ENCODE measurements around the gene PUS1. TPM values are rescaled to one million over a fixed set of nuclear protein-coding genes. Genes with fewer than 3 reads are reported as not detected.
A peak's percentile ranks its signal among the peaks of the same experiment; 100 is the strongest.

Gene PUS1
- total and polyA plus RNA-seq, 2 of the 4 experiments (the other 2 are of a cell fraction), result 14.0 to 36.7 TPM

- H3K23ac ChIP-seq (ENCODE audit: low read depth, low read length), result no peak overlapping the region
- dilution Hi-C loops (cut with HindIII; ENCODE audit: low sequenced_read_pairs, unreplicated experiment), result no loop called here
- DNase-seq (no peak), ATAC-seq (ENCODE audit: low read depth) (no peak)
- H3K36me3 ChIP-seq (ENCODE audit: control insufficient read depth, insufficient read depth, low read length), result peaks cover 37% of the 10 kb centered on the region
- peaks cover 6% of the 10 kb centered on the region; the same call in 1 of the 2 replicates for H3K9me1 ChIP-seq (ENCODE audit: insufficient read depth, low read length)
- no peak overlapping the region for H2BK120ac ChIP-seq (ENCODE audit: low read depth, low read length)
- H2AK9ac ChIP-seq (replicated peaks; ENCODE audit: low read depth, low read length, poor library complexity), result no peak overlapping the region
- no TSS peak for BruUV-seq (replicated peaks)
- no peak overlapping the region for H2BK5ac ChIP-seq (ENCODE audit: low read depth, low read length, poor library complexity, severe bottlenecking)
- H3K79me1 ChIP-seq (ENCODE audit: low read depth in 1 of 2, low read length in 2 of 2), result no peaks in the 10 kb centered on the region
- no peak overlapping the region for H3K56ac ChIP-seq (ENCODE audit: extremely low read depth, insufficient read depth, low read length)
- no peak overlapping the region for H3K14ac ChIP-seq (replicated peaks; ENCODE audit: low read depth, low read length)
- peak overlapping the region; percentile 32 for H2AFZ ChIP-seq (replicated peaks; ENCODE audit: low read length, poor library complexity)
- intact Hi-C loops (cut with micrococcal nuclease), result no loop called here
- H3K27me3 ChIP-seq (ENCODE audit: control insufficient read depth, insufficient read depth, low read length), result no peaks in the 10 kb centered on the region
- no peak overlapping the region for H4K8ac ChIP-seq (ENCODE audit: low read depth in 2 of 2, low read length in 2 of 2)
- no peak overlapping the region for H4K91ac ChIP-seq (ENCODE audit: insufficient read depth, low read depth, low read length)
- no peak for TF ChIP-seq BHLHE40 (IDR thresholded peaks at IDR 0.05; ENCODE audit: low read depth, low read length)
- TF ChIP-seq POLR2A (IDR thresholded peaks at IDR 0.05; ENCODE audit: low read depth, low read length), result no peak
- no peak for TF ChIP-seq RCOR1 (IDR thresholded peaks at IDR 0.05; ENCODE audit: insufficient replicate concordance, low read length)
- TF ChIP-seq MAFK (IDR thresholded peaks at IDR 0.05; ENCODE audit: low read depth, low read length), result no peak
- no peak for TF ChIP-seq MAZ (IDR thresholded peaks at IDR 0.05; ENCODE audit: borderline replicate concordance, low read depth, low read length)
- TF ChIP-seq CEBPB (IDR thresholded peaks at IDR 0.05; ENCODE audit: low read depth, low read length), result no peak
- no peaks in the 10 kb centered on the region for H3K4me1 ChIP-seq (ENCODE audit: control insufficient read depth, insufficient read depth, low read length)
- in situ Hi-C loops (cut with MboI; ENCODE audit: low sequenced_read_pairs), result no loop called here
- no peak overlapping the region for H2BK20ac ChIP-seq (ENCODE audit: low read depth, low read length)
- no peak overlapping the region for H2BK15ac ChIP-seq (ENCODE audit: low read depth, low read length)
- WGBS, 2 experiments (ENCODE audit: extremely low coverage in 2 of 2, insufficient read length in 1 of 2), result 88% methylated on average over 5 of the region's 11 CpGs; no CpG with 5 or more reads in 1 of the 2 experiments
- H3K4ac ChIP-seq (ENCODE audit: low read depth, low read length), result no peak overlapping the region
- no peak overlapping the region for H3K9ac ChIP-seq (ENCODE audit: low read depth, low read length)
- H2AK5ac ChIP-seq (ENCODE audit: low read depth, low read length), result no peak overlapping the region
- no peak overlapping the region for H3K18ac ChIP-seq (ENCODE audit: low read depth, low read length)
- no peak overlapping the region for H3K27ac ChIP-seq (ENCODE audit: insufficient read depth, low read length)
- ChIA-PET CTCF (no interaction called here), POLR2A (ENCODE audit: unreplicated experiment) (no interaction called here)
- H4K20me1 ChIP-seq (ENCODE audit: insufficient read depth, low read length), result no peaks in the 10 kb centered on the region
- H3K9me3 ChIP-seq (ENCODE audit: control insufficient read depth, insufficient read depth, low read length), result no peaks in the 10 kb centered on the region
- no peak overlapping the region for H3K4me3 ChIP-seq (ENCODE audit: insufficient read depth, low read depth, low read length)
- H3K4me2 ChIP-seq (ENCODE audit: low read depth, low read length), result no peak overlapping the region
- no peak overlapping the region for H4K5ac ChIP-seq (ENCODE audit: low read depth, low read length)
Observed at GRCh38 chr12:131923260-131923659, 5.8 kb upstream of the PUS1 start.

Measured in IMR-90 (cell line).